Left lobe of liver (tissue), 2 donors: ENCODE results near the gene GCNT2. TPM values are rescaled to one million over a fixed set of nuclear protein-coding genes. Genes with fewer than 3 reads are reported as not detected.
"Not testable (repeated sequence)": the region's sequence is repeated elsewhere in the genome, so short reads cannot be mapped to it uniquely, and the experiment has no call there.

Source experiments
- ATAC-seq: fragments of 200-7000 bp; cut with Tn5 transposase; one replicate; pipeline ENCODE4 v1.9.1; 2020; ENCODE audit warnings: mild to moderate bottlenecking, moderate library complexity
- DNase-seq: peaks from one replicate; pipeline ENCODE4 v3.0.0-alpha.2; 2020; ENCODE audit warnings: low spot score
- total RNA-seq: library from RNA; stranded (reverse); gene quantifications from one replicate; pipeline ENCODE4 v1.2.1, GENCODE V29; 2021
- donor health status: DM: no; HTN: no; CAD: no; lungs with moderate emphysema.
- donor health status: DM: no; HTN: yes; CAD: no.

GCNT2 gene
- total RNA-seq, 1 donor from 2014 or later: 9.4 TPM

DNA sequence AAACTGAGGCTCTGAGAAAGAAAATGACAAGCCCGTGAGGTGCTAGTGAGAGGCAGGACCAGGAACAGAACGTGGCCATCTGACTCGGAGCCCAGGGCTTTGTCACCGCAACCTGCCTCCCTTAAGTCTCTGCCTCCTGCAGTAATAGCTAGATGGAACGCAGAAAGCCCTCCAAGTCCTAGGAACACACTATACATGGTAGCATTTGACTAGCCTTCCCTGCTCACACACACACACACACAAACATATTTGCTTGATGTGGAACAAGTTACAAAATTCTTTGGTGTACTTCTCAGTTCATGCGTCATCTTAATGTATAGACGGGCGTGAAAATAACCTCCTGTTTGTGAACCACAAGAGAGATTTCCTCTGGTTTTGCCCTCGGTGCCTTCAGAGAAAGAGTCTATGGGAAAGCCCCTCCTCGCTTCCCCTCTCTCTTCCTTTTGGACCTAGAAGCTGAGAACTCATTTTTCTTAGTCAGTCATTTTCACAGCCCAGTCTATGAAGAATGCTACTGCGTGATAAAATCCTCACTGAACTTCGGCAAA is 134.4 kb downstream of the GCNT2 start:
- no peak for DNase-seq
- no peak for ATAC-seq

DNA sequence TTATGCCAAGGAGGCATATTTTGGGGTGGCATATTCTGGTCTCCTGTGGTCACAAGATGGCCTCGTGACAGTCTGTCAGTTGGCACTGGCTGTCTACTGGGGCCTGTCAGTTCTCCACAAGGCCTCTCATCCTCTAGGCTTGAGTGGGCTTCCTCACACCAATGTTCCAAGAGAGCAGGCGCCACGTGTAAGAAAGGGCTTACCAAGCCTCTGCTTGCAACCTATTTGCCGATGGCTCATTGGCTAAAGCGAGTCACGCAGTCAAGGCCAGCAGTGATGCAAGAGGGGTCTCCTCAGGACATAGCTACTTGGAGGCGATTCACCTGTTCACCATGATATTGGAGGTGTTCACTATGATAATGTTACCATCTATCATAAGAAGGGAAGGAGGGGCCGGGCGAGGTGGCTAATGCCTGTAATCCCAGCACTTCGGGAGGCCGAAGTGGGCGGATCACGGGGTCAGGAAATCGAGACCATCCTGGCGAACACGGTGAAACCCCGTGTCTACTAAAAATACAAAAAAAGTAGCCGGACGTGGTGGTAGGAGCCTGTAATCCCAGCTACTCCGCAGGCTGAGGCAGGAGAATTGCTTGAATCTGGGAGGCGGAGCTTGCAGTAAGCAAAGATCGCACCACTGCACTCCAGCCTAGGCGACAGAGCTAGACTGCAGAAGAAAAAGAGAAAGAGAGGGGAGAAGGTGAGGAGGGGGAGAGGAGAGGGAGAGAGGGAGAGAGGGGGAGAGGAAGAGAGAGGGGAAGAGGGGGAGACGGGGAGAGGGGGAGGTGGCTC is 138.0 kb downstream of the GCNT2 start:
- no peak for ATAC-seq
- no peak for DNase-seq

DNA sequence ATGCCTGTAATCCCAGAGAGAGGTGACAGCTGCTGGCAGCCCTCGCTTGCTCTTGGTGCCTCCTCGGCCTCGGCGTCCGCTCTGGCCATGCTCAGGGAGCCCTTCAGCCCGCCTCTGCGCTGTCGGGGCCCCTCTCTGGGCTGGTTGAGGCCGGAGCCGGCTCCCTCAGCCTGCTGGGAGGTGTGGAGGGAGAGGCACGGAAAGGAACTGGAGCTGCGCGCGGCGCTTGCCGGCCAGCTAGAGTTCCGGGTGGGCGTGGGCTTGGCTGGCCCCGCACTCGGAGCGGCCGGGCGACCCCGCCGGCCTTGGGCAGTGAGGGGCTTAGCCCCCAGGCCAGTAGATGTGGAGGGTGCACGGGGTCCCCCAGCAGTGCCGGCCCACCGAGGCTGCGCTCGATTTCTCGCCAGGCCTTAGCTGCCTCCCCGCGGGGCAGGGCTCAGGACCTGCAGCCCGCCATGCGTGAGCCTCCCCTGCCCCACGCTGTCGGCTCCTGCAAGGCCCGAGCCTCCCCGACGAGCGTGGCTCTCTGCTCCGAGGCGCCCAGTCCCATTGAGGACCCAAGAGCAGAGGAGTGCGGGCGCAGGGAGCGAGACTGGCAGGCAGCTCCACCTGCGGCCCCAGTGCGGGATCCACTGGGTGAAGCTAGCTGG is 138.7 kb downstream of the GCNT2 start:
- DNase-seq (no peak), ATAC-seq (peak; percentile 19)

DNA sequence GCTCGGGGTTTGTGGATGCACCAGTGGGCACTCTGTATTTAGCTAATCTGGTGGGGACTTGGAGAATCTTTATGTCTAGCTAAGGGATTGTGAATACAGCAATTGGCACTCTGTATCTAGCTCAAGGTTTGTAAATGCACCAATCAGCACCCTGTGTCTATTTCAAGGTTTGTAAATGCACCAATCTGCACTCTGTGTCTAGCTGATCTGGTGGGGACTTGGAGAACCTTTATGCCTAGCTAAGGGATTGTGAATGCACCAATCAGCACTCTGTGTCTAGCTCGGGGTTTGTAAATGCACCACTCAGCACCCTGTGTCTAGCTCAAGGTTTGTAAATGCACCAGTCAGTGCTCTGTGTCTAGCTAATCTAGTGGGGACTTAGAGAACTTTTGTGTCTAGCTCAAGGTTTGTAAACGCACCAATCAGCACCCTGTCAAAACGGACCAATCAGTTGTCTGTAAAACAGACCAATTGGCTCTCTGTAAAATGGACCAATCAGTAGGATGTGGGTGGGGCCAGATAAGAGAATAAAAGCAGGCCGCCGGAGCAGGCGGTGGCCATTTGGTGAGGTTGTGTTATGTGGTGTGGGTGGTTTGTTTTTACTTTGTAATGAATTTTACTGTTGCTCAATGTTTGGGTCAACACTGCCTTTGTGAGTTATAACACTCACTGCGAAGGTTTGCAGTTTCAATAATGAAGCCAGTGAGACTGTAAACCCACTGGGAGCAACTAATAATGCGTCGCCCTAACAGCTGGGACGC is 139.5 kb downstream of the GCNT2 start:
- DNase-seq, ATAC-seq: not testable (repeated sequence)

DNA sequence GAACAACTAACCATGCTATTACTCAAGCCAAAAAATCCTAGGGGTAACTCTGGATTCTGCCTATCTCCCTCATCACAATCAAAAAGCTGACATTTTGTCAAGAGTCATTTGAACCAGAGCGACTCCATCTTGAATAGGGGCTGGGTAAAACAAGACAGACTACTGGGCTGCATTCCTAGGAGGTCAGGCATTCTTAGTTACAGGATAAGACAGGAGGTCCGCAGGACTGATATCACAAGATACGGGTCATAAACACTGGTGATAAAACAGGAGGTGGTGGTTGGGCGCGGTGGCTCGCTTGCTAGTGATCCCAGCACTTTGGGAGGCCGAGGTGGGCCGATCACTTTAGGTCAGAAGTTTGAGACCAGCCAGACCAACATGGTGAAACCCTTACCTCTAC is 141.1 kb downstream of the GCNT2 start:
- no peak for ATAC-seq
- DNase-seq: no peak

DNA sequence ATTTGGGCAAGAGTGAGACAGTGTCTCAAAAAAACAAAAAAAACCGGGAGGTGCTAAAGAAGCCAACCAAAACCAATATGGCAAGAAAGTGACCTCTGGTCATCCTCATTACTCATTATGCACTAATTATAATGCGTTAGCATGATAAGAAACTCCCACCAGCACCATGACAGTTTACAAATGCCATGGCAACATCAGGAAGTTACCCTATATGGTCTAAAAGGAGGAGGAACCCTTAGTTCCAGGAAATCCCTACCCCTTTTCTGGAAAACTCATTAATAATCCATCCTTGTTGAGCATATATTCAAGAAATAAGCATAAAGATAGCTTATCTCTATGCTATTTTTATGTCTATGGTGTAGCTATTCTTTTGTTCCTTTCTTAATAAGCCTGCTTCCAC is 141.6 kb downstream of the GCNT2 start:
- no peak for ATAC-seq

DNA sequence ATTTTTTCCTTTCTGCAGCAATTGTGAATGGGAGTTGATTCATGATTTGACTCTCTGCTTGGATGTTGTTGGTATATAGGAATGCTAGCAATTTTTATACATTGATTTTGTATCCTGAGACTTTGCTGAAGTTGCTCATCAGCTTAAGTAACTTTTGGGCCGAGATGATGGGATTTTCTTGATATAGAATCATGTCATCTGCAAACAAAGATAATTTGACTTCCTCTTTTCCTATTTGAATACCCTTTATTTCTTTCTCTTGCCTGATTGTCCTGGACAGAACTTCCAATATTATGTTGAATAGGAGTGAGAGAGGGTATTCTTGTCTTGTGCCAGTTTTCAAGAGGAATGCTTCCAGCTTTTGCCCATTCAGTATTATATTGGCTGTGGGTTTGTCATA is 144.4 kb downstream of the GCNT2 start:
- not testable (repeated sequence) for ATAC-seq, DNase-seq

More for the DNA sequence above, 141.6 kb downstream of the GCNT2 start:
- no peak for DNase-seq

DNA sequence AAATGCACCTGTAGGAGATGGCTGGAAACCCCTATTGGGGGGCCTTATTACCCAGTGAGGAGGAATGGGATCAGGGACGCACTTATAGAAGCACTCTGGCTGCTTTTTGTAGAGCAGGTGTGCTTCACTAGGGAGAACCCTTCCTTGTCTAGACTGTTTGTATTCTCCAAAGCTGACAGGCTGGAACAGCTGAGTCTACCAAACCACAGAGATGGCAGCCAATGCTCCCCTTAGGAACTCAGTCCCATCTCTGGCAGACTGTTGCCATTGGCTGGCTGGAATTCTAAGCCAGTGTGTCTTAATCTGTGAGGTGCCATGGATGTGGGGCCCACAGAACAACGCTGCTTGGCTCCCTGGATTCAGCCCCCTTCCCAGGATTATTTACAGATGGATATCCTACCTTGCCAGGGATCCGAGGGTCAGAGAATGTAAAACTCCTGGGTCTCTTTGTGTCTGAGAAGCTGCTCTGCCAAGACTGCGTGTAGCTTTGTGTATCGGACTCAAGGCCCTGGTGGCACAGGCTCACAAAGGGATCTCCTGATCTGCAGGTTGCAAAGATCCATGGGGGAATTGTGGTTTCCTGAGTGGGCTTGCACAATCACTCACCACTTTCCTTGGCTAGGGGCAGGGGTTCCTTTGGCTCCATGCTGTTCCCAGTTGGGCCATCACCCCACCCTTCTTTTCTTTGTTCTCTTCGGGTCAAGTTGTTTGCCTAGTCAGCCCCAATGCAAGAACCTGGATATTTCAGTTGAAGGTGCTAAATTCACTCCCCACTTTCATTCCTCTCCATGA is 147.2 kb downstream of the GCNT2 start:
- ATAC-seq: no peak
- DNase-seq: no peak

DNA sequence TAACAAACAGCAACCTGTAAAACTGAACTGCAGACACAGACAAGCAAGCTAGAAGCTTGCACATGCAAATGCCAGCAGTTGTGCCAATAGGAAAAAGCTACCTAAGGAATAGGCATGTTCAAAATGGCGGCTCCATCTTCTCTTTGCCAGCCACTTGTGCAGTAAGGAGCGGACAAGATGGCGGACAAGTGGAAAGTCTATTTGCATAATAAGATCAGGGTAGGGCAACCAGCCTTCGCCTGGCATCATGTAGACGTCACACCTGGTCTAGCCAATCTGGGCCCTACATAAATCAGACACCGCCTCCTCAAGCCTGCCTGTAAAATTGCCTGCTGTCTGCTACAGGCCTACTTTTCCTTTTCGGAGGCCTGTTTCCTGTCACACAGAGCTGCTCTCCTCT is 155.3 kb downstream of the GCNT2 start:
- ATAC-seq (no peak), DNase-seq (no peak)

DNA sequence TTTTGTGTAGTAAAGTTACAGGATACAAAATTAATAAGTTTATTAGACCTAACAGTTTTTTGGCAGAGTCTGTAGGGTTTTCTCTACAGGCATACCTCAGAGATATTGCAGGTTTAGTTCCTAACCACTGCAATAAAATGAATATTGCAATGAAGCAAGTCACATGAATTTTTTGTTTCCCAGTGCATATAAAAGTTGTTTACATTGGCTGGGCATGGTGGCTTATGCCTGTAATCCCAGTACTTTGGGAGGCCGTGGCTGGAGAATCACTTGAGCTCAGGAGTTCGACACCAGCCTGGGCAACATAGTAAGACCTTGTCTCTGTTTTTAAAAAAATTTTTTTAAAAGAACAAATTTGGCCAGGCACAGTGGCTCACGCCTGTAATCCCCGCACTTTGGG is 157.3 kb downstream of the GCNT2 start:
- DNase-seq: no peak
- no peak for ATAC-seq

Other genes with a start within 250 kb of the GCNT2 start
- gene TFAP2A, start 106.3 kb upstream of the GCNT2 start, total RNA-seq: 0.45 TPM
- 2.2 TPM for gene C6orf52, start 173.3 kb downstream of the GCNT2 start, total RNA-seq
- 4.2 TPM for gene PAK1IP1, start 173.6 kb downstream of the GCNT2 start, total RNA-seq
- gene TMEM14C, start 201.7 kb downstream of the GCNT2 start, total RNA-seq: 52.0 TPM
- 48.1 TPM for gene TMEM14B, start 226.5 kb downstream of the GCNT2 start, total RNA-seq